HepG2 (cell line): ENCODE data around the gene INA. TPM values are rescaled to one million over a fixed set of nuclear protein-coding genes. Genes with fewer than 3 reads are reported as not detected.

ENCODE experiments used
- ARID4A ChIP-seq: sonication (generic); formaldehyde crosslinking; IDR thresholded peaks from 2 replicates; pipeline ENCODE4 v1.5.0; 2020; ENCODE audit warnings: mild to moderate bottlenecking, missing genetic modification reagents, borderline replicate concordance
- HCFC1 ChIP-seq: fragments of 150-350 bp; IDR thresholded peaks from 2 replicates; pipeline ENCODE4 v1.6.1; 2014; ENCODE audit warnings: low read depth, low read length
- HNRNPLL ChIP-seq: fragments of 200-400 bp; formaldehyde crosslinking; IDR thresholded peaks from 2 replicates; pipeline ENCODE4 v1.6.1; 2017; ENCODE audit warnings: mild to moderate bottlenecking, low read depth, low read length; ENCODE audit not compliant: poor library complexity, severe bottlenecking
- KLF6 ChIP-seq: IDR thresholded peaks from 2 replicates; pipeline ENCODE4 v1.8.0; 2016; ENCODE audit warnings: missing biosample characterization, missing genetic modification reagents
- MEIS2 ChIP-seq: sonication (generic); formaldehyde crosslinking; IDR thresholded peaks from 2 replicates; pipeline ENCODE4 v1.9.0; 2021; ENCODE audit warnings: mild to moderate bottlenecking, missing genetic modification reagents
- MIER2 ChIP-seq: IDR thresholded peaks from 2 replicates; pipeline ENCODE4 v1.6.1; 2016; ENCODE audit warnings: missing biosample characterization, missing genetic modification reagents
- NKX3-1 ChIP-seq: sonication (generic); formaldehyde crosslinking; IDR thresholded peaks from 2 replicates; pipeline ENCODE4 v1.5.0; 2020; ENCODE audit warnings: missing genetic modification reagents
- PITX1 ChIP-seq: sonication (generic); formaldehyde crosslinking; IDR thresholded peaks from 2 replicates; pipeline ENCODE4 v1.5.1; 2020; ENCODE audit warnings: mild to moderate bottlenecking, missing genetic modification reagents
- REST ChIP-seq, 2 experiments: IDR thresholded peaks; 2 replicates each; pipeline ENCODE4 v1.6.1; 2011 to 2012; ENCODE audit warnings: low read length in 2 of 2, borderline replicate concordance in 1 of 2, low read depth in 1 of 2, mild to moderate bottlenecking in 1 of 2, moderate library complexity in 1 of 2
- RFXANK ChIP-seq: IDR thresholded peaks from 2 replicates; pipeline ENCODE4 v1.6.1; 2016
- SRSF4 ChIP-seq: fragments of 200-400 bp; formaldehyde crosslinking; IDR thresholded peaks from one replicate; pipeline ENCODE4 v1.6.1; 2018; ENCODE audit warnings: mild to moderate bottlenecking, low read depth, low read length, moderate library complexity; ENCODE audit not compliant: poor library complexity, severe bottlenecking
- STAT5B ChIP-seq: sonication (generic); formaldehyde crosslinking; IDR thresholded peaks from 2 replicates; pipeline ENCODE4 v1.4.0; 2020; ENCODE audit warnings: missing genetic modification reagents
- TCF7L2 ChIP-seq: IDR thresholded peaks from 2 replicates; pipeline ENCODE4 v1.6.1; 2011; ENCODE audit warnings: mild to moderate bottlenecking, low read depth, low read length, moderate library complexity
- THYN1 ChIP-seq: sonication (generic); formaldehyde crosslinking; IDR thresholded peaks from 2 replicates; pipeline ENCODE4 v1.8.1; 2023; ENCODE audit warnings: low read depth, mild to moderate bottlenecking, moderate library complexity, missing genetic modification reagents, borderline replicate concordance
- ZFX ChIP-seq: sonication (generic); formaldehyde crosslinking; IDR thresholded peaks from 2 replicates; pipeline ENCODE4 v1.4.0; 2020; ENCODE audit warnings: mild to moderate bottlenecking, low read depth, missing genetic modification reagents, moderate library complexity
- ZNF484 ChIP-seq: sonication (generic); formaldehyde crosslinking; IDR thresholded peaks from 2 replicates; pipeline ENCODE4 v1.5.1; 2020; ENCODE audit warnings: mild to moderate bottlenecking, low read depth, missing genetic modification reagents, borderline replicate concordance
- ZNF629 ChIP-seq: sonication (generic); formaldehyde crosslinking; conservative IDR thresholded peaks from 2 replicates; pipeline ENCODE4 v1.5.0; 2020; ENCODE audit warnings: missing genetic modification reagents
- ZNF766 ChIP-seq: sonication (generic); formaldehyde crosslinking; IDR thresholded peaks from 2 replicates; pipeline ENCODE4 v1.5.0; 2020; ENCODE audit warnings: missing genetic modification reagents, borderline replicate concordance
- polyA plus RNA-seq, 8 experiments: library from polyadenylated mRNA; depleted of rRNA in 3 of 8; stranded (reverse) in 7 of 8; unstranded in 1 of 8; fragments of >200 nt; fragmentation: Illumina TruSeq in 4 of 8; extraction: Trizol in 4 of 8; gene quantifications; 2 replicates each; pipeline versions ENCODE4 v1.2.1 to v1.2.3, GENCODE V29; 2011 to 2016; ENCODE audit warnings: low read depth in 4 of 8, missing spikeins in 1 of 8, mixed read lengths in 1 of 8; ENCODE audit not compliant: insufficient read depth in 1 of 8
- total RNA-seq, 5 experiments: library from RNA; depleted of rRNA; stranded (reverse); fragments of >200 nt; fragmentation: Illumina TruSeq; extraction: Trizol; gene quantifications; 2 replicates each; pipeline ENCODE4 v1.2.3, GENCODE V29; 2016; ENCODE audit warnings: low read depth in 1 of 5
- TF ChIP-seq, protein P1 (sequence below): sonication (generic); formaldehyde crosslinking; IDR thresholded peaks from 2 replicates; pipeline ENCODE4 v1.4.0; 2020; ENCODE audit warnings: missing genetic modification reagents
- TF ChIP-seq, protein P2 (sequence below): IDR thresholded peaks from 2 replicates; pipeline ENCODE4 v1.6.1; 2016; ENCODE audit warnings: low read depth, borderline replicate concordance

The INA gene
- total and polyA plus RNA-seq, 2 of the 13 experiments (the other 11 are each of a cell fraction or from before 2014, with no cell fraction given): 0.04 to 0.13 TPM

DNA sequence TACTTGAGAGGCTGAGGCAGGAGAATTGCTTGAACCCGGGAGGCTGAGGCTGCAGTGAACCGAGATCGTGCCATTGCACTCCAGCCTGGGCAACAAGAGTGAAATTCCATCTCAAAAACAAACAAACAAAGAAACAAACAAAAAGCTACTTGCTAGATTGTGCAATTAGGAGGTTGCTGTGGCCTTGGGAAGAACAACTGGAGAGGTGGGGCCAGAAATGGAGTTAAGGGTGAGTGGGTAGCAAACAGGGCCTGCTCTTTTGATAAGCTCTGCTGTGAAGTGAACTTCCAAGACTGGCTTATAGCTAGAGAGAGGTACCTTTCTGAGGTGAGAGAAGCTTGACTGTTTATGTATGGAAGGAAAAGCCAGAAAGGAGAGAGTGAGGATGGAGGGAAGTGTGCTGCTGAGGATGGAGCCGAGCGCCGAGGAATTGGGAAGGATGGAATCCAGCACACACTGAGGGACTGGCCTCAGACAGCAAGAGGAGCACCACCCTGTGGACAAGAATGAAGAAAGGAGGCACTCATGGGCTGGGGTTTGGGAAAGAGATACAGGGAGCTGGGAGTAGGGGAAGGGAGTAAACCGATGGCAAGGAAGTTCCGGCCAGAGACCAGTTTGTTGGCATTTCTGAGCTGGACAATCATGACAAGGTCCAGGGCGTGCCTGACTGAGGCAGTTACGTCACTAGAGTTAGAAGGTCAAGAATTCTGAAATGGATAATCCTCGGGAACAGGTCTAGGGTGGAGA lies 38.3 kb upstream of the INA start (continued):
- TF ChIP-seq ZFX: peak; percentile 38
- TF ChIP-seq MIER2 (CRISPR knock-in tag): 0 out of 2 replicates have a peak, but pooled peaks have one; percentile 21
- no peak for TF ChIP-seq PITX1 (CRISPR knock-in tag)
- TF ChIP-seq SRSF4: no peak
- no peak for TF ChIP-seq HCFC1
- TF ChIP-seq STAT5B: no peak
- peak; percentile 43; the same call in 1 of the 2 replicates for TF ChIP-seq MEIS2 (CRISPR knock-in tag)
- TF ChIP-seq, protein P1, sequence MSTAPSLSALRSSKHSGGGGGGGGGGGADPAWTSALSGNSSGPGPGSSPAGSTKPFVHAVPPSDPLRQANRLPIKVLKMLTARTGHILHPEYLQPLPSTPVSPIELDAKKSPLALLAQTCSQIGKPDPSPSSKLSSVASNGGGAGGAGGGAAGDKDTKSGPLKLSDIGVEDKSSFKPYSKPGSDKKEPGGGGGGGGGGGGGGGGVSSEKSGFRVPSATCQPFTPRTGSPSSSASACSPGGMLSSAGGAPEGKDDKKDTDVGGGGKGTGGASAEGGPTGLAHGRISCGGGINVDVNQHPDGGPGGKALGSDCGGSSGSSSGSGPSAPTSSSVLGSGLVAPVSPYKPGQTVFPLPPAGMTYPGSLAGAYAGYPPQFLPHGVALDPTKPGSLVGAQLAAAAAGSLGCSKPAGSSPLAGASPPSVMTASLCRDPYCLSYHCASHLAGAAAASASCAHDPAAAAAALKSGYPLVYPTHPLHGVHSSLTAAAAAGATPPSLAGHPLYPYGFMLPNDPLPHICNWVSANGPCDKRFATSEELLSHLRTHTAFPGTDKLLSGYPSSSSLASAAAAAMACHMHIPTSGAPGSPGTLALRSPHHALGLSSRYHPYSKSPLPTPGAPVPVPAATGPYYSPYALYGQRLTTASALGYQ: no peak
- TF ChIP-seq, protein P2, sequence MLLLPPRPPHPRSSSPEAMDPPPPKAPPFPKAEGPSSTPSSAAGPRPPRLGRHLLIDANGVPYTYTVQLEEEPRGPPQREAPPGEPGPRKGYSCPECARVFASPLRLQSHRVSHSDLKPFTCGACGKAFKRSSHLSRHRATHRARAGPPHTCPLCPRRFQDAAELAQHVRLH (CRISPR knock-in tag): no peak
- TF ChIP-seq THYN1 (CRISPR knock-in tag): no peak
- TF ChIP-seq ZNF629 (CRISPR knock-in tag): no peak
- peak; percentile 35; the same call in 1 of the 2 replicates for TF ChIP-seq ARID4A
- no peak for TF ChIP-seq ZNF484 (CRISPR knock-in tag)
- no peak for TF ChIP-seq TCF7L2
- TF ChIP-seq NKX3-1 (CRISPR knock-in tag): no peak
- no peak for TF ChIP-seq KLF6 (CRISPR knock-in tag)
- TF ChIP-seq ZNF766 (CRISPR knock-in tag): no peak
- TF ChIP-seq RFXANK: no peak
- TF ChIP-seq HNRNPLL: no peak
- no peak for TF ChIP-seq REST (IDR thresholded peaks at IDR 0.05; ENCODE audit: borderline replicate concordance in 1 of 2, low read depth in 1 of 2, low read length in 2 of 2)
